CD4-positive, alpha-beta T cell treated with Interferon alpha-2 for 1 hour (primary cell): ENCODE data around the gene EIF6.

Source experiments
- DNase-seq, 2 donors: peaks; one replicate each; pipeline ENCODE4 v3.0.0-alpha.2; 2020 to 2022

Gene EIF6

DNA sequence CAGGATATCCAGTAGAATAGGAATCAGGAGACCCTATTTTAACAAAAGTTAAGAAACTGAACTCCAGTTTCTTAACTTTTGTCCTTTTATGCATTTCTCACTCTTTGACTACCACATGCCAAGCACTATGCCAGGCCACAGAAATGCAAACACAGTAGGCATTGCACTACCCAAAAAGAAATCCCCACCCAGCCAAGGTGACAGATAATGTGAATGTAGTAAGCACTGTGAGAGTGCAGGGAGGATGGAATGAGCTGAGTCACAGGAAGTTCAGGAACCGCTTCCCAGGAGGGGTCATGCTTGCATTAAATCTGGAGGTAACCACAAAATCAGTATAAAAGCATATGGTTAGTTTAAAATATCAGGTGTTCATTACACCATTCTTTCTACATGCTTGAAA is 27.7 kb upstream of the EIF6 start:
- DNase-seq: no peak

DNA sequence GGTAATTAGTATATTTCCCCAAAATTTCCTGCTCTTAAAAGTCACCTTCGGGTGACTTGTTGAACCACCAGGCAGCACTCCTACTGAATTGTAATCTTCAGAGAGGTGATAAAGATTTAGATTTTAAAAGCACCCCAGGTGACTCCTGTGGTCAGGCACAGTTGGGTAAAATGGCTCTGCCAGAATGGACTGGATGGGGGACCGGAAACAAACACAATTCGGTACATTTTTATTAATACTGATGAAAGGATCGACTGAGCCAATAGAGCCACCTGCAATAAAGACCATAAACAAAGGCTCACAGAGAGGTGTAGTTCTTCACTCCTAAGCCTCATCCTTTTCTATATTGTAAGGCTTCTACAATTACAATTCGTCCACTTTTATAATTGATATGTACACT is 27.2 kb upstream of the EIF6 start:
- DNase-seq: no peak

DNA sequence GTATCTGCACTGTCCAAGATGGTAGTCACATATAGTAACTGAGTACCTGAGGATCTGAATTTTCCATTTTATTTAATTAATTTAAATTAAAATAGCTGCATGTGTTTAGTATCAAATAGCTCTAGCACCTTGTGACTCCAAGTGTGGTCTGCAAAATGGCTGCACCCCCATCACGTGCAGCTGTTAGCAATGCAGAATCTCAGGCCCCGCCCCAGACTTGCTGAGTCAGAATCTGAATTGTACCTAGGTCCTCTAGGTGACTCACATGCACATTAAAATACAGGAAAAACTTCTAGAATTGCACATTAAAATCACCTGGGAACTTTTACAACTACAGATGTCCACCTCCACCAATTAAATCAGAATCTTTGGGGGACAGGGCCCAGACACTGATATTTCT is 26.8 kb upstream of the EIF6 start:
- no peak for DNase-seq

DNA sequence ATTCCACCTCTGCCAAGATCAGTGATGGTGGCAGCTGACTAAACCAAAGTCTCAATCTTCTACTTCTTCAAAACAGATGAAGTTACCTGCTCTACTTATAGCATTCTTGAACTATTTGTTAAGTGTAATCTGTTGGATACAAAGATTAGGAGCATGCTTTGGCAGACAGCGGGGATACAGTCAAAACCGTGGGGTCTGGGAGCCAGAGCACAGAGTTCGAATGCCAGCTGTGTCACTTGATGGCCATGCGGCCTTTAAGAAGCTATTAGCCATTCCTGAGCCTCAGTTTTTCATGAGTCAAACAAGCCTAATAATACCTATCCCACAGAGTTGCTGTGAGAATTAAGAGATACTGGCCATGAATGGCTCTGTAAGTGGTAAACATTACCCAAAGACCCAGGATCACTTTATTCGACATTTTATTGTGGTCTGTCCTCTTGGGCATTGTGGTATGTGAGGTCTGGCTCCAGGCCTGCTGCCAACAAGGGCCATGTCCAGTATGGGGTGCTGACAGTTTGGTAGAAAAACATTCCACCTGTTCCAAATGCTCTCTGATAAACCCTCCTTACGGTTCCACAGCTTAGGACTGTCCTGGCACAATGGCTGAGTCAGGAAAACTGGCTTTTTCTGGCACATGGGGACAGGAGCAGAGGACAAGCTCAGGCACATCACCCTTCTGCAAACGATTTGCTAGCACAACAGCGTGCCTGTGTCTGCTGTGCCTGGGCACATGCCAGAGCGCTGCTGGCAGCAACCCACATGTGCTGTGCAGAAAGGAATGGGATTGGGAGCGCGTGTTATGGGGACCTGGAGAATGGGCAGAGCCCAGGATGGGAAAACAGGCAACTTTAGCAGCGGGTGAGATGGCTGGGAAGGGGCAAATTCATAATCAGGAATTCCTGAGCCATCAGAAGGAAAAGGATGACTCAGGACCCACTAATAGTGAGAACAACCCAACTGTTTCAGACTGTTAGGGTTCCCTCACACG is 23.4 kb upstream of the EIF6 start:
- no peak for DNase-seq

DNA sequence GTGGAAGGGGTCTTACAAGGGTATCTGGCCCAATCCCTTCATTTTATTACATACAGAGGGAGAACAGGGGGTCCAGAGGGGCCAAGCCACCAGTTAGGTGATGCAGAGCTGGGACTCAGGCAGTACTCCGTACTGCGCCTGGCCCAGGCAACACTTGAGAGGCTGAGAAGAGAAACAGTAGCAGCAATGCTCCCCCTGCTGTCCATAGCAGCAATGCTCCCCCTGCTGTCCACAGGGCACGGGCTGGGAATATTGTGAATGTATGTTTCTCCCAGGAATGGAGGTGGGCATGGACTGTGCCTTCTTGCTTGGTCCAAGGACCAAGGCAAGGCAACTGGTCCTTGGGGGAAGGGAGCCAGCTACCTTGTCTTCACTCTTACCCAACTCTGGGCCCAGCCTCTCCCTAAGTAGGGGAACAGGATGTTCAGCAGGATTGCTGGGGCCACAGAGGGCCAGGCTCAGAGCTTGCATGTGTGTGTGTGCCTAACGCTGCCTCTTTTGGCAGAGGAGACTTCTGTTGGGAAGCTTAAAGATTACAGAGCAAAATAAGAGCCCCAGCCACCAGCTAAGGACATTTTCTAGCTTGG is 22.5 kb upstream of the EIF6 start:
- DNase-seq: peak in 1 of 2 donors; percentile 27

DNA sequence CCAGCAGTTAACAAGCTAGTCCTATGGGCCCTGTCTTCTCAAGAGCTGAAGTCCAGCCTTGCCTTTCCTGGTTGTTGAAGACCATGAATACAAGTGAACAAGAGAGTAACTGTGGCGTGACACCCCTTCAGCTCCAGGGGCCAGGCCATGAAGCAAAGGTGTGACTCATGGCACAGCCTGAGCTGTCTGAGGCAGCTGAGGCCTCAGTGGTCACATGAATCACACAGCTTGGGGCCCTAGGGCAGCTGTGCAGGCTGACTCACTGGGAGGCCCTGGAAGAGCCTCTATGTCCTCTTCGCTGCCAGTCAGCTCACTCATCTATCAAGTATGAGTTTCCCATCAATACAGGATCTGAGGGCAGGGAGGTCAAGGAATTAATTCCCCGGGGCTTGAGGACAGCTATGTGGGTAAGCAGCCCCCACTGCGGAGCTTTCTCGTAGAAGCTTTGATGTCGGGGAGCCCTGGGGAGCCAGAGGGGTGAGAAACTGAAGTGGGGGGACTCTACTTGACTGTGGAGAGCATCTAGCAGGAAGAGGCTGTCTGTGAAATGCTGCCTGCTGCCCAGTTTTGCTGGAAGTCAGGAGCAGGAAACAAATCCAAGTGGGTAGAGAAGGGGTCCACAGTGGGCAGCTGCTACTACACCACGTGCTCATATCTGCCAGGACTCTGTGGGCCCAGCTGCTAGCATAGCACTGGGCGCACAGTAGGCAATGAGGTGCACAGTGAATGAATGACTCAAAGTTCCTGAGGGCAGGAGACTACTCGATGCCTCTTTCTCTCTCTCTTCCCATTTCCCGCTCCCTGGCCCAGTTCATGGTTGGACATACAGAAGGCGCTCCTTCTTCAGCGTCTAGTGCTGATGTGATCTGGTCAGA is 21.3 kb upstream of the EIF6 start:
- no peak for DNase-seq

DNA sequence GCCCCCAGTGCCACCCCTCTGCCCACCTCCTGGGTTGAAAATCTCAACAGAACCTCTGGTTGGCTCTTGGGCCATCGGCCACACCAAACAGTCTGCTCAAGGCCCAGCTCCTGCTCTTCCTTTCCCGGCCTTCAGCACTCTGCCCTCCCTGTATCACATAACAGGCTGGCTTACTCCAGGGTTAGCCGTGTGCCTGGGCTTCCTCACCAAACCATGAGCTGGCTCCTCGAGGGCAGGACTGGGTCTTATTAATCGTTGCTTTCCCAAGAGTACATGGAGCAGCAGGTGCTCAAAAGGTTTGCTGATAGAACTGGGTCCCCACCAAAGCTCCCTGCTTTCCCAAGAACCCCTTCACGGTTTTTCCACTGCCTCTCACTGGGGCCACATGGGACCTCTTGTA is 20.4 kb upstream of the EIF6 start:
- no peak for DNase-seq

DNA sequence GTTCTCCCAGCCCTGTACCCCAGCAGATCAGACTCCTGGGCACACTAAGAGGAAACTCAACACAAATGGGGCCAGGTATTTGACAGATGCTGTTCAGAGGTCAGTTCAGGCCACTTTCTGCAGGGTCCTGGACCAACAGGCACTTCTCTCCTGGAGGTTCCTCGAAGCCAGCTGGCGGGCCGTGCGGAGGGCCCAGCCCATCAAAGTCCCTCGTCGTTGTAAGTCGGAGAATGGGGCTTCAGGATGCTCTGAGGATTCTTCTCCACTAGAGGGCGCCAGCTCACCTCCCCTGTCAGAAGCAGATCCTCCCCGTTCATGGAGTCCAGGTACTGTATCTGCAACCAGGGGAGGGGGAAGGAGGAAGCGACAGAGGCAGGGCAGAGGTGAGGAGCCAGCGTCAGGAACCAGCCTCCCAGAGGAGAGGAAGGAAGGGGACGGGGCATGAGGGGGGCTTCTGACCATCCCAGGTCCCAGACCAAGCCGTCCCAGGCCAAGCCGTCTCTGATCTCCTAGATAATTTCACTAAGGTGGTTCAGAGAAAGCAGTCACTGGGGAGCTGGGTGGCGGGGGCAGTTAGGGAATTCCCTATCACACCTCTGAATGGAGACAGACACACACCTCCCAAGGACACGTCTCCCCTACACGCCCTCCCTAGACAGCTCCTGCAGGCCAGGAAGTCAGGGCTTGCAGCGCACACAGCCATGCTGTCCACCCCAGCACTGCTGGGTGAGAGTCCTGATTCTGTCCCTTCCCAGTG is 19.3 kb upstream of the EIF6 start:
- peak; percentile 84 to 88 for DNase-seq

DNA sequence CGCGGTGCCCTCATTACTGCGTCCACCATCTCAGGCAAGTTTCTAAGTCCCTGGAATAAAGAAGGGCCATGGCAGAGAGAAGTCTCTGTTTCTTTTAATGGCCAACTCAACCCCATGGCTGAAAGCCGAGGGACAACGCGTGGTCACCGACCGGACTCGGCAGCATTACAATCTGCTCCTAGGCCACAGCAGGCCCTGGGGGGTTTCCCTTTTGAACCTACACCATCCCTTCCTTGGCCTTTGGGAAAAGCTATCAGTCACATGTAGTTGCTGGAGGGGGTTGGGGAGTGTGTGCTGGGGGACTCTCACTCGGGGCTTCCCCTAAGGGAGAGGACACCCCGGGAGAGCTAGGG is 18.8 kb upstream of the EIF6 start:
- DNase-seq: no peak

DNA sequence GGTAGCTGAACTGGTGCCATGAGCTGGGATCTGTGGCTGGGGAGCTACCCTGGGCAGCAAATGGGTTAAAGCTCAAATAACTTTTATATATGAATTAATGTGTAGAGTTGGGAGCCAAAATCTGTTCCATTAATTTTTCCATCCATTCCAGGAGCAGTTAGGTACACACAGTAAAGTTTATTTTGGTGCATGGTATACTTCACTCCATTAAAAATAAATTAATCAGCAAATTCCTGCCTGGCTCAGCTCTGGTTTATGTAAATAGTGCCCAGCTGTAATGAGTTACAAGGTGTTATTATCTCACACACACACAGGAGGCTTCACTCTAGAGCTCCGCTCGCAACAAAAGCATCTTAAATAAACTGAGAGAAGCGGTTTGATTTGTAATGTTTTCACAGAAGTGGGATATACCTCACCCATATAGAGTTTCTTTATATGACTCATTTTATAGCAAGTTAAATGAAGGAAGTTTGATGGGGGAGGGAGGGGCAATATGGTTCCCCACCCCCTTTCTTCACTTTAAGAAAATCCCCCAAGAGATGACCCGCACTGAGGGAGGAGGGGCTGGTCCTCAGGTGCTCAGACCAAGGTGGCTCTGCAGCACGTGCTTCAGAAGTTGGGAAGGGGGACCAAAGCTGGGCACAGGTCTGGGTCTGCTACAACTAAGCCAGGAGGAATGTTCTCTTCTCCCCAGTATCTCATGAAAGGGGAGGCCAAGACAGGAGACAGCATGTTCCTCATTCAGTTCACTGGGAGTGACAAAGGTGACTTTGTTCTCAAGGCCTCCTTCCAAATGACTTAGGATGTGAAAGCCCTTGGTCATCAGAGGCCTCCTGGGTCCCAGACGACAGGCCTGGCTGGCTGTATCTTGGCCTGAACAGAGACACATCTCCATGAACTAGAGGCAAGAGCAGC is 18.1 kb upstream of the EIF6 start:
- no peak for DNase-seq

DNA sequence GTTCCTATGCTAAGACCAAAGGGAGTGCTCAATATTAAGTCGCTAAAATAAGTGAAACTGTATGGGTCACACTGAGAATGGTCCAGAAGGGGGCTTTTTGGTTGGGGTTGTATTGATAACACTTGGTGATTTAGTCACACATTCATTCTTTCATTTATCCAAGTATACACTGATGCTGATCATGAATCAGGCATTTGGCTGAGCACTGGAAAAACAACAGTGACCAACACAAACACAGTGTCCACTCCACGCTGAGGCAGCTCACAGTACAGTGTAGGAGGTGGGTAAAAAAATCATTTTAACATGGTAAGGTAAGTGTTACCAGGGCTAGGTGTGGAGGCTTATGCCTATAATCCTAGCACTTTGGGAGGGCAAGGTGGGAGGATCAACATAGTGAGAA is 16.9 kb upstream of the EIF6 start:
- DNase-seq: no peak

DNA sequence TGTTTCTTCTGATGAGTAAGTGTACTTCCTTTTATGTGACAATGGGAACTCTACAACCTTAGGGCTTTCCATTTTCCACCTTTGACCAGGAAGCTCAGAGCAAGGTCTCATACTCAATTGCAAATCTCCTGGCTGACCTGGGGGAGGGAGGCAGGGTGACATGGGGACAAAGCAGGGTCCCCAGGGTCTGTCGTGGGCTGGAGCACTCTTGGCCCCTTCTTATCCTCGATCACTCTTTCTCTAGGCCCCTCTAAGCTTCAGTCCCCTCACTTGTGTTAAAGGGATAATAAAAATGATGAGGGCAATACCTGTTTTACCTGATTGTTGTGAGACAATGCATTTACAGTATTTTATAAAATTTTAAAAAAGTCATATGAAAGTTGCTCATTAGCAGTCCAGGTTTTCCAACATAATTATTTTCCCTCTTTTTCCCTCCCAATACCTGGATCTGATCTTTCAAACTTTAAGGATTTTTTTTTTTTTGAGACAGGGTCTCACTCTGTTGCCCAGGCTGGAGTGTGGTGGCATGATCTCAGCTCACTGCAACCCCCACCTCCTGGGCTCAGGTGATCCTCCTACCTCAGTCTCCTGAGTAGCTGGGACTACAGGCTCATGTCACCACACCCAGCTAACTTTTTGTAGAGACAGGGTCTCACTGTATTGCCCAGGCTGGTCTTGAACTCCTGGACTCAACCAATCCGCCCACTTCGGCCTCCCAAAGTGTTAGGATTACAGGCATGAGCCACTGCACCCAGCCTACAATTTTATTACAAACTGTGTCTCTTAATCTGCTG is 16.1 kb upstream of the EIF6 start:
- DNase-seq: no peak

DNA sequence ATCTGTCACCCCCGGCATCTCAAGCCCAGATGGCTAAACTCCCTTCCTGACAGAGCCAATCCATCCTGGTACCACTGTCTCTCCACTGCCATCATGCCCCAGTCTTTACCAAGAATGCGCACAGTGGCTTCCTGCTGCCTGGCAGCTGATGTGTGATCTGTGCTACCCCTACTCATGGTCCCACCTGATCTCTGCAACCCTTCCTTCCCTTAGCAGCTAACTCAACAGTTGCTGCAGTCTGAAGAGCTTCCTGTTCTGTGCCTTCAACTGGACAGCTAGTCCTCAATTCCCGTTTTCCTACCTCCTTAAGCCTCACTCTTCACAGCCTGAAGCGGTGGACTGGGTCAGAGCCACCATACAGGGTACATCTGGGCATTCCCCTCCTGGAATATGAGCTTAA is 15.2 kb upstream of the EIF6 start:
- DNase-seq: no peak

DNA sequence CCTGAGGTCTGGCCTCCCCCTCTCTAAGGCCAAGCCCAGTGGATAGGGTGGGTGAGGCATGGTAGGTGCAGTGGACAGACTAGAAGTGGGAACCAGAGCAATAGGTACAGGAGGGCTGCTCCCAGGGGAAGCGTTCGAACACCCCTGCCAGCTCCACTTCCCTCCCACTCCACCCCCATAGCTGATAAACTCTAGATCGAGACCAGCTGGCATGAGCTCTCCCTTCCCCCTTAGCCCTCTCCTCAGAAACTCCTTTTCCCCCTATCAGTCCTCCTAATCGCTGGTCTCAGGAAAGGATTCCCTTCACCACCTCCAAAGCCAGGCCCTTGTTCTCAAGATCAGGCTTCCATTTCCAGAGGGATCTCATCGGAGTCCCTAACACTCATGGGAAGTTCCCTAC is 13.7 kb upstream of the EIF6 start:
- DNase-seq: no peak

DNA sequence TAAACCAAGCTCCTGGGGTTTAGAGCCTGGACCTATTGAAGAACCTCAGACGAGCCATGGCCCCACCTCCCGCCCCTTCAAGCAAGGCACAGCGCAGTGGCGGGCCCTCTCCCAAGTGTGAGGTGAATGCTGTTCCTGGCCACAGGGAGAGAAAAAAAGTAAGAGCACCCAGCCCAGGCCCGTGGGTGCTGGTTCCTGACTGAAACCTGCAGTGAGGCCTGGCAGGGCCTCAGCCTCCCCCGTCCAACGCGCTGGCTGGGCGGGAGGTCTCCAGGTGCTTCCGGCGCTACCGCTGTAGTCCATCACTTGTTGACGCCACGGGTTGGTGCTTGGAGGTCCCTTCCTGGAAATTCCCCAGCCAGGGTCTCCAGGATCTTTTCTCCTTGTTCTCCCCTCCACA is 13.2 kb upstream of the EIF6 start:
- no peak for DNase-seq

DNA sequence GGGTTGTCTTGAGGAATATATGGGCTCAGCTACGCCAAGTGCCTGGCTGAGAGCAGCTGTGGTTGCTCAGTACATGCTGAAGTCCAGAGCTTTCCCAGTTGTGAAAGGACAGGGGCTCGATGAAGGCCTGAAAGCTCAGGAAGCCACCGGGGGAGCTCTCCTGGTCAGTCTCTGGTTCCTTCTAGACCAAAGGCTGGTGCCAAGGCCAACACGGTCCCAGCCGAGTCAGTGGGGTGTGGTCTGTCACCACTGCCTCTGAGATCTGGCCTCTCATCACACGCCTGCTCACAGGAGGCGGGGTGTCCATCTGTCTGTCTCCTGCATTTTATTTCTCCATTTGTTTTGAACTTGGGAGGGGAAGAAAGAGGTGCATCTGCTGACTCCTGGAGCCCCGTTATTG is 12.6 kb upstream of the EIF6 start:
- DNase-seq: no peak

DNA sequence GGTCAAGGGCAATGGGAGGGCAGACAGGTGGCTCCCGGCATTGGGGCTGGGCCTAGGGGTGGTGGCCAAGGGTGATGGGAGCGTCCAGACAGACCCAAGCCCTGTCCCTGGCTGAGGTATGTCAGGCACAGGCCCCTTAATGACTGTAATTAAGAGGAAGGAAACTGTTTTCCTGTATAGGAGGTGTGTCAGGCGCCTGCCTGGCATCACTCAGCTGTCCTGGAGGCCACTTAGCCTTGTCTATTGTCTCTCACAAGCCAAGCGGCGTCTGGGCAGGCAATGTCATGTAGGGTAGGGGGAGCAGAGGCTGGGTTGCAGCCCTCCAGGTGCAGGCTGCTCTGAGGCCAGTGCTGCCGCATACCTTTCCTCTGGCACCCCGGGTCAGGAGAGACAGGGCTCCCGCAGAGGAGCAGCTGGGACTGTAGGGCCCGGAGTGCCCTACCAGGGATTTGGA is 11.6 kb upstream of the EIF6 start:
- DNase-seq: no peak

DNA sequence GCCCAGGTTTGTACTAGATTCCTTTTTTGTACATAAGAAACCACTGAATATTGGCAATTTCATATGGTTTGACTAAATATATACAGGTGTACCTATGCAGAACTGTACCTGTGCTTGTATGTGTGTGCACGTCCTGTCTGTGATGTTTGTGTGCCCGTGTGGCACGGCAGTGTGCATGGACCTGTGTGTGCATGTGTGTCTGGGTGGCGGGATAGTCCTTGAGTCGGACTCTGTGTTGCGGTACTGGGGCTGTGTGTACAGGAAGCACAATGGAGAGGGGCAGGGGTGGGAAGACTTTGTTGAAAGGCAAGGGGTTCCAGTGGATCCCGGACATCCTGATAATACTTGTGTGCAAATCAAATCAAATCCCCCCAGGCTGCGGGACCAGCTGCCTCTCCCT is 11.1 kb upstream of the EIF6 start:
- no peak for DNase-seq

DNA sequence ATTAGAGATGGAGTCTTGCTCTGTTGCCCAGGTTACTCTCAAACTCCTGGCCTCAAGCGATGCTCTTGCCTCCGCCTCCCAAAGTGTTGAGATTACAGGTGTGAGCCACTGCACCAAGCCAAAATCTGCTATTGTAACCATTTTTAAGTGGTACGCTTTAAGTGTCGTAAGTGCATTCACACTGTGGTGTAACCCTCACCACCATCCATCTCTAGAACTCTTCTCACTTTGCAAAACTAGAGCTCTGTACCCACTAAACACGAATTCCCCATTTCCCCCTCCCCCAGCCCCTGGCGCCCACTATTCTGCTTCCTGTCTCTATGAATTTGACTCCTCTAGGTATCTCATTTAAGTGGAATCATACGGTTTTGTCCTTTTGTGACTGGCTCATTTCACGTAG is 10.5 kb upstream of the EIF6 start:
- no peak for DNase-seq

DNA sequence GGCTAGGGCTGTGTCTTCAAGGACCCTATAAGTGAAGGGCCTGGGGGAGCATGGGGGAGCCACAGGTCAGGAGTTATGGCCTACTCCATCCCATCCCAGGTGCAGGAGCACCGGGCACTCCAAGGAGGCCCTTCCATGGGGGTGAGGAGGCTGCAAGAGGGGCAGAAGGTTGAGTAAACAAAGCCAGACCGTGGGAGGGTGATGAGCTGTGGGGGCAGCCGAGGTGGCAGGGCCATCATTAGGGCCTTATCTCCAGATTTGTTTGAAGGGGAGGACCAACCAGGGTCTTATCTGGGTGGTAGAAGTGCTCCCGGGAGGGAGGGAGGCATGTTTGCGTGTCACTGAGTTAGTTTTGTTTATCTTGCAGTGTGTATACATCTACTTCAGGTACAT is 9.7 kb upstream of the EIF6 start:
- DNase-seq: no peak
